GM11168 (cell line): ENCODE data around the gene GMDS.

Experiments used
- in situ Hi-C: fragments of 300-500 bp; cut with MboI; formaldehyde crosslinking; loops from one replicate; pipeline ENCODE4 v1.12.0; 2022; ENCODE audit warnings: low sequenced_read_pairs; ENCODE audit not compliant: unreplicated experiment

The GMDS gene

DNA sequence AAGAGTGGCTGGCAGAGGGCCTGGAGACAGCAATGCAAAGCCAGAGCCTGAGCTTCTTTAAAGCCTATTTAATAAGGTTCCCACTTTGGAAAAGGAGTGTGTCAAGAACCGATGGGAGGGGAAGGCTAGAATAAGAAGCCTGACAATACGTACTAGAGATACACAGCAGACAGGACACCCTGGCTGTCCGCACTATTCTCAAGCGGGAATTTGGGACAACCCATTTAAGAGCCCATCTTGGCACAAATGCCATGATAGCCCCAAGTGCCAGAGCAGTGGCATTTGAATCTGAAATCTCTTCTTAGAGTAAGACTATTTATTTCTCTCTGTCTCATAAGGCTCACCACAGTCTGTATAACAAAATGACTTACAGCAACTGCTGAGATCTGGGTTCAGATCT, 3.1 kb downstream of the GMDS start:
- in situ Hi-C loops, result no loop called here

DNA sequence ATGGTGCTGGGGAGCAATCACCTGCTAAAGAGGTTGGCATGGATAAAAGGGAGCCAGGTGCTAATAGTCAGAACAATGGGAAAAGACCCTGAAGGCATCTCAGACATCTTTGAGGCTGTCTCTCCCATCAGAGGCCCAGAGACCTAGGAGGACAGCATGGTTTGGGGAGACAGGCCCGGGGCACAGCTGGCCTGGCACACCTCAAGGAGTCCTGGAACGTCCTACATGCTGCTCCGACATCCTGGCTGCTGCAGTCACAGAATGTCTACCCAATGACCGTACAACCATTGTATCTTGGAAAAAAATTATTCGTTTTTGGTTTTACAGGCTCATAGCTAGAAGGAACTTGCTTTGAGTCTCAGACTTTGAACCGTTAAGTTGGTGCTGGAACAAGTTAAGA, 4.4 kb downstream of the GMDS start:
- in situ Hi-C loops, result no loop called here

DNA sequence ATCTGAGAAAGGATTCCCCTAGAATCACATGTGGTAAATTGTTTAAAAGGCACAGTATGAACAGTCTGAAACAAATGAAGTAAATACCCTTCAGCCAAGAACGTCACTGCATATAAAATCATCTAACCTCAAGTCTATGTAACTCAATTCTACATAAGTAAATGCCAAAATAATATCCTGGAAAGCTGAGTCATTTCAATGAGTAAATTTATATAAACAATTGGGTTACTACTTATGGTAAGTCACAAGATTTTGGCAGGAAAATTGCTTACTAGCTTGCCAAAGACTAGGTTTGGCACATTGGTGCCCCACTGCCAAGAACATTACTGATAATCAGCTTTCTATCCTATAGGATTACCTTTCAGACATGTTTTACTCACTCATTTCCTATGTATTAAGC, 8.4 kb downstream of the GMDS start:
- in situ Hi-C loops, result no loop called here

GRCh38 chr6:2235777-2236495, 9.5 kb downstream of the GMDS start:
- in situ Hi-C loops, result no loop called here

DNA sequence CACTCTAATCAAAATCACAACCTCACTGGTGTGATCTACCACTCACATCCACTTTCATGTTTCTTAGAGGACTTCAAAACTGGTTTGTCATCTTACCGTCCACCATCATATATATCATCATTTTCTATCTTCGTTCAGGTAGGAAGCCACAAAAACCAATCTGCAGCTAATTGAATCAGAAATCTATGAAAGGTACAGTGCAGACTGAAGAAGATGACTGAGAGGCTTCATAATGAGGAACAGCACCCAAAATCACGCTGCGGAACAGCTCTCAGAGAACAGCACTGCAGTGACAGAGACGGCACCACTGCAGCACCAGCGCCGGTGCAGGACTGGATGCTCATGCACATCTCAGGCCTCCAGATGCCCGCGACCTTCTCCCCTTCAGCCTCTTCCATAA, 13.0 kb downstream of the GMDS start:
- in situ Hi-C loops, result no loop called here

DNA sequence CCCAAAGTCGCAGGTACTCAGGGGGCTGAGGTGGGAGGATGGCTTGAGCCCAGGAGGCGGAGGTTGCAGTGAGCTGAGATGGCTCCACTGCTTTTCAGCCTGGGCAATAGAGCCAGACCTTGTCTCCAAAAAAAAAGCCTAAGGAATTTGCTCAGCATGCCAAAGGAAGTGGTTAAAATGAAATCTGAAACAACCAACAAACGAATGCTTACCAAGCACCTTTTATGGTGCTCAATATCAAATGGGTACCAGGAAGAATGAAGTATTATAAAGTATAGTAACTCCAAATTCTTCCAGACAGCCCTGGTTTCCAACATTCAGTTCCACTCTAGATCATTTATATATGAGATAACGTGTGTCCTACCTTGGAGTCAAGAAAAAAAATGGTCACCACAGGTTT, 14.0 kb downstream of the GMDS start:
- in situ Hi-C loops, result no loop called here

- in situ Hi-C loops, result no loop called here
Observed at GRCh38 chr6:2230659-2231277, 14.6 kb downstream of the GMDS start.

GRCh38 chr6:2229742-2230141, 15.7 kb downstream of the GMDS start:
- in situ Hi-C loops, result no loop called here

GRCh38 chr6:2229039-2229438, 16.4 kb downstream of the GMDS start:
- in situ Hi-C loops, result no loop called here

DNA sequence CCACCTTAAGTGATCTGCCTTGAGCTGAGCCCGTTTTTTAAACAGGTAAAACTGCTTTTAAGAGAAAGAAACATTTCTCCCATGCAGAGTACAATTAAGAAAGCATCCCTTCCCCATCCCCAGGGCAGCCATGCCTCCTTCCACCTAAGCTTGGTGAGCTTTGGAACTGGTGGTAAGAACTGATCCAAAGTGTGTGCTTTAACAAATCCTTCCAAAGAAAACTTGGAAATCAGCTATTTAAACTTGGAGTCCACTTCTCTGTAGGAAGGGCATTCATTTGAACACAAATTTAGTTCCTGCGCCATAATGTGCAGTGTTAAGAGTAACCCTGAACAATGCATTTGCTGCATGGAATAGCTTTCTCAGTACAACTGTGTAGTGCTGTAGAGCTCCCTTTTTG, 17.0 kb downstream of the GMDS start:
- in situ Hi-C loops, result no loop called here

GRCh38 chr6:2226775-2227174, 18.6 kb downstream of the GMDS start:
- in situ Hi-C loops, result no loop called here

DNA sequence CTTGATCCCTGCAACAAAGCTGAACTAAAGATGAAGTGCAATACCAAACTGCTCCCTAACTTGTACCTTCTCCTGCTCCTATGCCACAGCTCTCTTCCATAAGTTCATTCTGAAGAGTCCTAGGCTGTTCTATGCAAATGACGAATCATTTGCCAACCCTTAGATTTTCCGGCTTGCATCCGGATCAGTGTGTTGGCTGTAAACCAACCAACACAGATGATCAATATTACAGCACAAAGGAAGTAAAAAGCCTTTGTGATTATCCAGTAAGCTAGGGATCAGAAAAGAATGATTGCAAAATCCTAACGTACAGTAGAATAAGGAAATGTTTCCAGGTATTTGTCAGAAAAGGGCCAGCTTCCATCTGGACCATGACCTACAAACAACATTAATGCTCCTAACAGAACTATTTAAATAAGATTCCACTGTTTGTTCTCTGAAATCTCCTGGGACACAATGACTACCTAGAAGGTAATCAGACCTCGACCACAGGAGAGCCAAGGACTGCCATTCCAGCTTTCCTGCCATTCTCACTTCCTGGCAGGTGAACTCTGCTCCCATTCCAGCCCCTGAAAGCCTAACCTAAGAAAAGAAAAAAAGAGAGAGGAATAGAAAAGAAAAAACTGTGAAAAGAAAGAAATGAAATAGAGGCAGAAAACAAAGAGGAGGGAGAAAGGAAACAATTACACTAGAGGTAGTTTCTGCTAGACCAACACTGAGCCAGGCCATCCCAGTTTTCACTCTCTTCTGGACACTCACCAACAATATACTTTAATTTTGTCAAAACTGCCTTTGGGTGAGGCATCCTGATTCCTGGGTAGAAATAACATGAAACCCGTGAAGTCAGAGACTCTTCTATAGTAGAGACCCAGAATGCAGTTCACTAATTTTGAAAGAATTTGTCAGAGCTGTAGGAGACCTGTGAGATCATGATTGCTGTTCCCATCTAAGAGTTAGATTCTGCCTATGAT, 19.7 kb downstream of the GMDS start:
- in situ Hi-C loops, result no loop called here

DNA sequence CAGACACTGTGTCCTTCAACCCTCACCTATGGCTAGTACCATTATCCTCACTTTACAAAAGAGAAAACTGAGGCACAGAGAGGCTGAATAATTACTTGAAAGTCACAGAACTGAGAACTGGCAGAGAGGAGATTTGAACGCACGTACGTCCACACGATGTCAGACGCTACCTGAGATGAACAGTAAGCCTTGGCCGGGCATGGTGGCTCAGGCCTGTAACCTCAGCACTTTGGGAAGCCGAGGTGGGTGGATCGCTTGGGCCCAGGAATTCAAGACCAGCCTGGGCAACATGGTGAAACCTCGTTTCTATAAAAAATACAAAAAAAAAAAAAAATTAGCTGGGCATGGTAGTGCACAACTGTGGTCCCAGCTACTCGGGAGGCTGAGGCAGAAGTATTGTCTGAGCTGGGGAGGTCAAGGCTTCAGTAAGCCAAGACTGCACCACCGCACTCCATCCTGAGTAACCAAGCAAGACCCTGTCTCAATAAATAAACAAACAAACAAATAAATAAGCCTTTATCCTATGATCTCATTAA, 20.5 kb downstream of the GMDS start:
- in situ Hi-C loops, result no loop called here

DNA sequence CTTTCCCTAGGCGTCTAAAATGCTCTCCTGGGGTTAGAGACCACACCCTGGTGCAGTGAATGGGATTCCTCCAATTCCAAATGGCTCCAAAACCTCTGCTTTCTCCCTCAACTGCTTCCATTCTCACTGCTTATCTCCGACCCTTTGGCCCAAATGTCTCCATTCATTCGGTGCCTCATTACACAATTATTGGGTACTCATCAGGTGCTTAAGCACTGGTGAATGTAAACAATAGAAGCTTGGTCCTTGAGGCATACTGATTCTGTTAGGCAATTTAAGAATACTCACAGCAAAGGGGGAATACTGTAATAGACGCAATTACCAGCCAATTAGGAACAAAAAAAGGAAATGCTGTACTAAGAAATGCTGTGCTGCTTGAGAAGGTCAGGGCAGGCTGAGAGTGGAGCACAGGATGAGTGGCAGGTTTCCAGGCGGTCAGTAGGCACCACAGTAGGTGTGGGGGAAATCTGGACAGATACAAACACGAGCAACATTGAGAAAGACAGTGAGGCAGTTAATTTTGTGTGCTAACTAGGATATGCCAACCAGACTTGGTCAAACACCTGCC, 23.0 kb downstream of the GMDS start:
- in situ Hi-C loops, result no loop called here

GRCh38 chr6:2221726-2222274, 23.6 kb downstream of the GMDS start:
- in situ Hi-C loops, result no loop called here

DNA sequence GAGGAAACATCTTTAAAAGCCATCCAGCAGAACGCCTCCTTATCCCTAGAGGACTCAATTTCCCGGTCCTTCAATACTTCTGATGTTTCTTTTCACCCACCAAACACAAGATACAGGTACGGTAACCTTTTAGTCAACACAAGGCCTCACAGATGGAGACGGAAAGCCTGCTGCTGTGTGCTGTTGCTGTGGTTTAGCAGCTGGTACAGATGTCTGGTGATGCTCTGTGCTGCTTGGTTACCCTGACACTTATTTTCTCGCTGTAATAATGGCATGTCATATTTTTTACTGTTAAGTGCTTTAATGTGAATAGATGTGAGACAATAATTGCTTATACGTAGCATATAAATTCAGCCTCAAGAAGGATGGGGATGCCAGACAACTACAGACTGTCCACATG, 25.3 kb downstream of the GMDS start:
- in situ Hi-C loops, result no loop called here

- in situ Hi-C loops, result no loop called here
Observed at GRCh38 chr6:2218866-2219265, 26.5 kb downstream of the GMDS start.

DNA sequence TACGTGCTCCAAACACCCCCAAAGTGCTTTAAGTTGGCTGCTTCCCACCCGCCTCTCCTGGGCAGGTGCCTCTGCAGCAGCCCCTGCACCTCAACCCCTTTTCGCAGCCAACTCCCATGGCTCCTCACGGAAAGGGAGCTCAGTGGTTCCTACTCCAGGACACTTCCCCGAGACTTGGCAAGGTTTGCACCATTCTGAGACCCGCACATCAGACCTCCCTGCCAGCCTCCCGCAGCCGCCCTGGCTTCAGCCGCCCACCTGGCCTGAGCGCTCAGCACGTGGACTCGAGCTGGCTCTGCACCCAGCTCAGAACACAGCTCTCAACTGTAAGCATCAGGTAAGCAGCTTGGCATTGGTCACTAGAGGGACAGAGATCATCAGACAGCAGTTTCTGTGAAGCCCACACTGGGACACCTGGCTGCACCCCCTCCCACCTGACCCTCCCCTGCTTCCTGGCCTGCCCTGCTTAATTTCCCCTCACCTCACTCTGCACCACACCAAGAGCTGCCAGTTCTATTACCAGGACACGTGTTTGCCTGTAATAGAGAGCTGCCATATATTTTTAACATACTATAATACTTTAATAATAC, 28.5 kb downstream of the GMDS start:
- in situ Hi-C loops, result no loop called here

- in situ Hi-C loops, result no loop called here
Observed at GRCh38 chr6:2215342-2215741, 30.1 kb downstream of the GMDS start.

DNA sequence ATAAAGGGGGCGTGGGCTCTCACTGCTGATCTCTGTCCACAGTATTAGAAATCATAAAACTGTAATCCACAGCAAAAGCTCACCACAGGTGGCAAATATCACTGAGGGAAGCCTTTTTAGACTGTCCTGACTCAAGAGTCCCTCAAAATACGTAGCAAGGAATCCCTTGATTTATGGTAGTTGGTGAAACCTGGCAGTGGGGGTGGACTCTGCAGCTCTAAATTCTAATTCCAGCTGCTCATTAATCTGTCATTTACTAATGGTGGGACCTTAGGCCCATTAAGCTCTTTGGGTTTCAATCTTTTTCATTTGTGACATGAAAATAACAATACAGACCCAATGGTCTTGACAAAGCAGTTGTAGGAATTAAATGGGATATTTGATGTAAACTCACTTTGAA, 32.3 kb downstream of the GMDS start:
- in situ Hi-C loops, result no loop called here
